HG03064 (cell line): ENCODE data around the gene DSP.

Experiments used
- ATAC-seq: cut with Tn5 transposase; IDR thresholded peaks from one replicate; pipeline ENCODE4 v1.9.1; 2021; ENCODE audit warnings: low read depth; ENCODE audit not compliant: unreplicated experiment

DSP gene

DNA sequence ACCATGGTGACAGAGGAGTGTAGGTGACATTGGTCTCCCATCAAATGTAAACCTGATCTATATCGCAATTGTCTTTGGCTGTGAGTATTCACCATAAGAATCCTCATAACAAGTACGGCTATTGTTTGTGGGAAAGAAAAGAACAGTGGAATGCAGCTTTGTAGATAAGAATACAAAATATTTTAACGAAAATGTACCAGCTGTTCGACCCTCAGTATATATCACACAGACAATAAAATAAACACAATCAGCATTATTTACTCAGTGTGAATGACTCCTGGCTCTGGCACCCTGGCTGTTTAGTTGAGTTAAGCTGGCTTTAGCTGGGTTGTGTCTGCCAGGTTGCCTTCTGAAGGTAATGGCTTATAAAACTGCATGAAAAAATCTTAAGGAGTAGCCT lies 91.9 kb downstream of the DSP start:
- no peak for ATAC-seq

DNA sequence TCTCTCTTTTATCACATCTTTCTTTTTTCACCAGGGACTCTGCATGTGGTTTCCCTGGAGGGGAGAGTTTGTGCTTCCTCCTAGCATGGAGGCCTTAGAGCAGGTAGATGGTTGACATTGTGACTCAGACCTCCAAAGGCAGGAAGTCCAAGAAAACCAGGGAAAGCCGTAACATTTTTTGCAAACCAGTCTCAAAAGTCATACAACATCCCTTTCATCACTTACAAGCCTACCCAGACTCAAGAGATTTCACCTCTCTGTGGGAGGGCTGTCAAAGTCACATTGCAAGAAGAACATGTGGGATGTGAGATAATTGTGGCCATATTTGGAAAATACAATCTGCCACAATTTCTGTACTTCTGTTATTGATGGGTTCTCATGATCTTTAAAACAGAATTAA lies 94.7 kb downstream of the DSP start:
- no peak for ATAC-seq
